LNCAP (cell line): Measurements from ENCODE around the gene OSCP1.

Experiments used
- TF ChIP-seq, protein P1 (sequence below): fragments of 450-650 bp; IDR thresholded peaks from 2 replicates; pipeline ENCODE4 v1.5.1; 2017; ENCODE audit warnings: mild to moderate bottlenecking

OSCP1 gene

DNA sequence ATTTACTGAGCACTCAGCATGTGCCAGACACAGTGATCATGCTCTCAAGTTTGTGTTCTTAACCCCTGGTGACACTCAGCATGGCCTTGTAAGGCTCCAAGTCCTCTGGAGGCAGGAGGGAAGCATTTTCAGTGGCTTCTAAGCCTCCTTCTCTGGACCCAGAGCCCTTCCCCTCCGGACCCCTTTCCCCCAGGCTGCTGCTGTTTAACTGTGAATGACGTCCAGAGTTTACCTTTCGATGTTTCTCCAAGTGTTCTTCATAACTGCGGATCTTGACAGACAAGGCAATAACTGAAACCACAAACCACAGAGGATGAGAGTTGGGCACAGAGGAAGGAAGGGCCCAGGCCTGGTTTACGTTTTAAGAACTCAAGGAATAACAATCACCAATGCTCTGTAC lies 7.4 kb upstream of the OSCP1 start:
- TF ChIP-seq, protein P1, sequence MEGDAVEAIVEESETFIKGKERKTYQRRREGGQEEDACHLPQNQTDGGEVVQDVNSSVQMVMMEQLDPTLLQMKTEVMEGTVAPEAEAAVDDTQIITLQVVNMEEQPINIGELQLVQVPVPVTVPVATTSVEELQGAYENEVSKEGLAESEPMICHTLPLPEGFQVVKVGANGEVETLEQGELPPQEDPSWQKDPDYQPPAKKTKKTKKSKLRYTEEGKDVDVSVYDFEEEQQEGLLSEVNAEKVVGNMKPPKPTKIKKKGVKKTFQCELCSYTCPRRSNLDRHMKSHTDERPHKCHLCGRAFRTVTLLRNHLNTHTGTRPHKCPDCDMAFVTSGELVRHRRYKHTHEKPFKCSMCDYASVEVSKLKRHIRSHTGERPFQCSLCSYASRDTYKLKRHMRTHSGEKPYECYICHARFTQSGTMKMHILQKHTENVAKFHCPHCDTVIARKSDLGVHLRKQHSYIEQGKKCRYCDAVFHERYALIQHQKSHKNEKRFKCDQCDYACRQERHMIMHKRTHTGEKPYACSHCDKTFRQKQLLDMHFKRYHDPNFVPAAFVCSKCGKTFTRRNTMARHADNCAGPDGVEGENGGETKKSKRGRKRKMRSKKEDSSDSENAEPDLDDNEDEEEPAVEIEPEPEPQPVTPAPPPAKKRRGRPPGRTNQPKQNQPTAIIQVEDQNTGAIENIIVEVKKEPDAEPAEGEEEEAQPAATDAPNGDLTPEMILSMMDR: no peak

DNA sequence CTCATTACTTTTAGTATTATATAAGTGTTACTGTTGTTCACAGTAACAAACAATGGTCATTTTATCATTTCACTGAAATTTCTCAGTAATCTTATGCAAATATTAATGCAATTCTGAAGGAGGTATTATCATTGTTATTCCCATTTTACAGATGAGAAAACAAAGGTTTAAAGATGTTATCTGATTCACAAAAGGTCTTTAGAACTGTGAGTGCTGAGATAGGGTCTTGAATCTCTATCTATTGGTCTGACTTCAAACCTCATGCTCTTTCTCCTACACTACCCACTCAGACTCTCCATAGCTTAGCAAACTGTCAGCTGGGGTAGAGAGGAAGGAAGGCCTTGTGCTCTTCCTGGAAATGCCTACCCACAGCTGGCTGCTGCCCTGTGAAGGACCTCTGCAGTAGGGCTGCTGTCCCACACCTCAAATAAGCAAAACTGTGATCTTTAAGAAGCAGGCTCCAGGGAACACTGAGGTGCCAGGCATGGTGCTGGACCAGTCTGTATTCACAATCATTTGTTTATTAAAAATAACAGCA lies 6.2 kb upstream of the OSCP1 start:
- TF ChIP-seq, protein P1: no peak

DNA sequence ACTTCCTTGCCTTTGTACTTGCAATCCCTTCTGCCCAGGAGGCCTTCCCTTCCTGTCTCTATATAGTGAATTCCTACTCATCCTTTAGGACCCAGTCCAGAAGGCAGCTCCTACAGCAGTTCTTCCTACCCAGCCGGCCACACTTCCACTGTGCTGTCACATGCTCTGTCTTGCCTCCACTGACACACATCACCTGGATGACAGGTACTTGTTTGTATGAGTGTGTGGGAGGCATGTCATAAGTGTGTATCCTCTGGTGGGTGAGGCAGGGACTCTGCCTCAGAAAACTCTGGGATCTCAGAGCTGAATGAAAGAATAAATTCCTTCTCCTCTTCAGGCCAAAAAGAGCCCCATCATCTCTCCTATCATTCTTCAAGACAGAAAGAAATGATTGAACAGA lies 5.1 kb upstream of the OSCP1 start:
- TF ChIP-seq, protein P1: no peak

DNA sequence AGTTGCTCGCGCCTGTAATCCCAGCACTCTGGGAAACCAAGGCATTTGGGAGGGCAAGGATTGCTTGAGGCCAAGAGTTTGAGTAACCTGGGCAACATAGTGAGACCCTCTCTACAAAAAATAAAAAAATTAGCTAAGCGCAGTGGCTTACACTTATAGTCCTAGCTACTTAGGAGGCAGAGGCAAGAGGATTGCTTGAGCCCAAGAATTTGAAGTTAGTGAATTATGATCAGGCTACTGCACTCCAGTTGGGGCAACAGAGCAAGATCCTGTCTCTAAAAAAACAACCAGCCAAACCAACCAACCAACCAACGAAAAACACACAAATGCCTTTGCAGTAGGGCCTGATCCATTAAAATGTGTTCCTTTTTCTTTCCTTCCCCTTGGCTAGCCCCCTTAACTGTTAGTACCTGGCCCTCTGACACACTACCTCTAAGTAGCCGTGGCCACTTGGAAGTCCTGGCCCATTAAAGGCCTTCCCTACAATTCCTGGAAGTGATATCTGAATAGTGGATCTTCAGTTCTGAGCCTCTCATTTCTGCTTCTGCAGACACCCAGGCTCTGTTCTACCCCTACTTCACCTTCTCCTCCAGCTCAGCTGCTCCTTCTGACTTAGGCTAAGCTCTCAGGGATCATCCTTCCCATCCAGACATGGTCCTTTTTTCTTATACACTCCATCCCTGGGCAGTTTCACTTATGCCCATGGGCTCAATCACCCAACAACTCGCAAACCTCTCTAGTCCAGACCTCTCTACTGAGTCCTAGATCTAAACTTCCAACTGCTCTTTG lies 3.5 kb upstream of the OSCP1 start:
- TF ChIP-seq, protein P1: no peak

DNA sequence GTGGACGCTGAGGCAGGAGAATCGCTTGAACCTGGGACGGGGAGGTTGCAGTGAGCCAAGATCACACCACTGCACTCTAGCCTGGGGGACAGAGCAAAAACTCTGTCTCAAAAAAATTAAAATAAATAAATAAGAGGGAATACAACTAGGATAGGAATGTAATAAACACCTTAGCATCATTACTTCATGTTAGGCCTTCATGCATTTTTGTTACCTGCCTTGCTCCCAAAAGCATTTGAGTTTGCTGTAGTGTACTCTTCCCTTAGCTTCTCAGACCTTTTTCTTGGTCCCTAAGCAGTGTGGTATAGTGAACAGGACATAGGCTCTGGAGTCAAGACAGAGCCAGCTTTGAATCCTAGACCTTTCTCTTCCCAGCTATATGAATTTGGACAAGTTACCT lies 2.8 kb upstream of the OSCP1 start:
- TF ChIP-seq, protein P1: no peak

DNA sequence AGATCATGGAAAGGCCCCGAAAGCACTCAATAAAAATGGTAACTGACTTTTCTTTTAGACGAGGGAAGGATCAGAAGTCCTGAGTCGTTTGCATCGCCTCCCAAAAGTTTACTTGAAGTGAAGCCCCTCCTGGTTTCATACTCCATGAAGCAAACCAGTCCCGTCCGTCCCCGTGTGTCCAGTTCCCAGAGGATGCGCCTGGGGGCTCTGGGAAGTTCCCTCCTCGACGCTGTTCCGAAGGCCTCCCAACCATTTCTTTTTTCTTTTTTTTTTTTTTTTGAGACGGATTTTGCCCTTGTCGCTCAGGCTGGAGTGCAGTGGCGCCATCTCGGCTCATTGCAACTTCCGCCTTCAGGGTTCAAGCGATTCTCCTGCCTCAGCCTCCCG lies 661 bp upstream of the OSCP1 start:
- TF ChIP-seq, protein P1: no peak

DNA sequence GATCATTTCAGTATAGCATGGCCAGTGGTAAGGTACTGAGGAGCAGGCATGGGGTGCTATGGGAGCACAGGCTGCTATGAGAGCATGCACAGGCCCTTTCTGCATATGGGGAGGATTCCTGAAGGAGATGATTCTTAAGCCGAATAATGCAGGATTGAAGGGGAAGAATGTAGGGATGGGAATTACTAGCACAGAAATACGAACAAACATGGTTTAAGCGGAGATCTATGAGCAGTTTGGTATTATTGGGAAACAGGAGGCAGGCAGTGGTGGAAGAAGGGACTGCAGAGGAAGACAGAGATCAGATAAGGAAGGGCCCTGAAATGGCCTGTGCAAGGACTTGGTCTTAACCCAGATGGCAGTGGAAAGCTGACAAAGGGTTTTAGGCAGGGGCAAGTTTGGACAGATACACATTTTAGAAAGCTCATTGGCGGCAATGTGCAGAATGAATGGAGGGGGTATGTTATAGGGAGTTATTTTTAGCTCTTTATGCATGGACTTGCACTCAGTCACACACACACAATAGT lies 1.7 kb downstream of the OSCP1 start:
- TF ChIP-seq, protein P1: no peak
